ENCODE data around the gene DYSF. TPM values are rescaled to one million over a fixed set of nuclear protein-coding genes. Genes with fewer than 3 reads are reported as not detected.

Gene DYSF
- total RNA-seq, 4 donors from 2014 or later: 1.7 to 5.0 (median 2.6) TPM

DNA sequence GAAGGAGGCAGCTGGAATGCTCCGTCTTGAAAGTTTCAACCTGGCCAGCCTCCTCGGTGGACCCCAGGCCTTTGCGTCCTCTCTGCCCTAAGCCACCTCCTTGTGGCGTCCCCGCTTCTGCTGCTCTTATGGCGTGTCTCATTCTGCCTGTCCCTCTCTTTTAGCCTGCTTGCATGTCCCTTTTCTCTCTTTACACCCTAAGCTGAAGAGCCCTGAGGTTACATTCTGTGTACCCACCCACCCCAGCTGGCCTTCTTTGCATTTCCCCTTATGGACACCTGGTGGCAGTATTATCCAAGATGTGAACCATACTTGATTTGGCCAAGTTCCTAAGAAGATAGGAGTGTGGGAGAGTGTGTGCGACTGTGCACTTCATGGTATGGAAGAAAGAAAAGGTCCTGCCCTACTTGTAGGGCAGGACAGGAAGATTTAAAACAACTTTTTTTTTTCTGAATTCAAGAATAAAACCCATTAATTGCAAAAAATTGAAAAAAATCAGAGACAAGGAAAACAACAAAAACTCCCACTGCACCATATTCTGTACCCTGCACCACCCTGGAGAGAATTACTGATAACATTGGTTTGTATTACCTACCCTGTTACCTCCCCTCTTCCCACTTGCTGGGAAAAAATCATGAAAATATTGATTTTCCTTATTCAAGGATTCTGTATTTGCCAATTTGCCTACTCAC, 77.4 kb downstream of the DYSF start:
- peaks cover 14% of the 10 kb centered on the region for H3K27me3 ChIP-seq
- H3K27ac ChIP-seq: no peak overlapping the region
- DNase-seq (ENCODE audit: low spot score in 2 of 2): peak in 1 of 2 donors; percentile 27
- no peaks in the 10 kb centered on the region for H3K36me3 ChIP-seq
- H3K4me1 ChIP-seq: no peaks in the 10 kb centered on the region
- TF ChIP-seq POLR2AphosphoS5 (IDR thresholded peaks at IDR 0.05) (no peak), EP300 (IDR thresholded peaks at IDR 0.05) (no peak), POLR2A (IDR thresholded peaks at IDR 0.05) (no peak)
- TF ChIP-seq, protein P1, sequence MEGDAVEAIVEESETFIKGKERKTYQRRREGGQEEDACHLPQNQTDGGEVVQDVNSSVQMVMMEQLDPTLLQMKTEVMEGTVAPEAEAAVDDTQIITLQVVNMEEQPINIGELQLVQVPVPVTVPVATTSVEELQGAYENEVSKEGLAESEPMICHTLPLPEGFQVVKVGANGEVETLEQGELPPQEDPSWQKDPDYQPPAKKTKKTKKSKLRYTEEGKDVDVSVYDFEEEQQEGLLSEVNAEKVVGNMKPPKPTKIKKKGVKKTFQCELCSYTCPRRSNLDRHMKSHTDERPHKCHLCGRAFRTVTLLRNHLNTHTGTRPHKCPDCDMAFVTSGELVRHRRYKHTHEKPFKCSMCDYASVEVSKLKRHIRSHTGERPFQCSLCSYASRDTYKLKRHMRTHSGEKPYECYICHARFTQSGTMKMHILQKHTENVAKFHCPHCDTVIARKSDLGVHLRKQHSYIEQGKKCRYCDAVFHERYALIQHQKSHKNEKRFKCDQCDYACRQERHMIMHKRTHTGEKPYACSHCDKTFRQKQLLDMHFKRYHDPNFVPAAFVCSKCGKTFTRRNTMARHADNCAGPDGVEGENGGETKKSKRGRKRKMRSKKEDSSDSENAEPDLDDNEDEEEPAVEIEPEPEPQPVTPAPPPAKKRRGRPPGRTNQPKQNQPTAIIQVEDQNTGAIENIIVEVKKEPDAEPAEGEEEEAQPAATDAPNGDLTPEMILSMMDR (IDR thresholded peaks at IDR 0.05): peak; percentile 41 to 55
- 75% methylated on average over 7 of the region's 7 CpGs for WGBS
- no peak overlapping the region for H3K4me3 ChIP-seq
- H3K9me3 ChIP-seq: no peaks in the 10 kb centered on the region

DNA sequence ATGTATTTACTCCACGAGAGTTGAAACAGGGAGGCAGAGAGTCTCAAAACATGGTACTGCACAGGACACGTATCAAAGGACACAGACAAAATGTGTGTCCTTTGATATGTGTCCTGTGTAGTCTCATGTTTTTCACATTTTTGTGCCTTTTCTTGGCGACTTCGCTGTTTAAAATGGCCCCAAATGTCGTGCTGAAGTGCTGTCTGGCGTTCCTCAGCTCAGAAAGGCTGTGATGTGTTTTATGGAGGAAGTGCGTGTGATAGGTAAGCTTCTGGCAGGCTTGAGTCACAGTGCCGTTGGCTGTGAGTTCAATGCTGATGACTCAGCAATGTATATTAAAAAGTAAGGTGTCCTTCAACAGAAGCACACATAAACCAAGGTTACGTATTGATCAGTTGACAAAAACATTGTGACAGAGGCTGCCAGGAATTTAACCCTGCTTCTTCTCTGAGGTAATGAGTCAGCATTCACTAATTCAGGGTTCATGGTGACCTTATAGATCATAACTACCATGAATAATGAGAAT, 78.2 kb downstream of the DYSF start:
- Histone ChIP-seq H3K36me3 (no peaks in the 10 kb centered on the region), H3K4me3 (no peak overlapping the region), H3K27me3 (peaks cover 14% of the 10 kb centered on the region), H3K9me3 (no peaks in the 10 kb centered on the region), H3K4me1 (peaks cover 5% of the 10 kb centered on the region), H3K27ac (no peak overlapping the region)
- 58% methylated on average over 9 of the region's 9 CpGs for WGBS
- DNase-seq (ENCODE audit: low spot score in 2 of 2): peak in 1 of 2 donors; percentile 10
- TF ChIP-seq EP300 (IDR thresholded peaks at IDR 0.05): no peak
- TF ChIP-seq POLR2A (IDR thresholded peaks at IDR 0.05): no peak
- TF ChIP-seq POLR2AphosphoS5 (IDR thresholded peaks at IDR 0.05): no peak
- TF ChIP-seq, protein P1 (IDR thresholded peaks at IDR 0.05): no peak

DNA sequence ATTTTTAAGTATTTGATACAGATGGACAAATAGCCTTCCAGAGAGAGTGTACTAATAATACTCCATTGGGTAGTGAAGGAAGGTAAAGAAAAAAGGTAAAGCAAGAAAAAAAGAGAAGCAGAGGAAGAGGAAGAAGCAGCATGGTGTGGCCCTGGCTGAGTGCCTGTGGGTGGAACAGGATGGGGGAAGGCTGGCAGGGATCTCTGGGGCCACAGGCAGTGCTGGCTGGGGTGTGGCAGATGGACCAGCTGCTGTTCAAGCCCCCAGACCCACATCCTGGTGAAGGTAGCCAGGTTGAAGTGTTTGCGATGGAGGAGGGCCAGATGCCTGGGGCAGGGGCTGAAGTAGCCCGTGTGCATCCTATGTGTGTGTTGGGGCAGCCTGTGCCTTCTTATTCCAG, 79.0 kb downstream of the DYSF start:
- Histone ChIP-seq H3K4me3 (no peak overlapping the region), H3K36me3 (no peaks in the 10 kb centered on the region), H3K4me1 (peaks cover 9% of the 10 kb centered on the region), H3K27me3 (peaks cover 14% of the 10 kb centered on the region), H3K27ac (no peak overlapping the region), H3K9me3 (no peaks in the 10 kb centered on the region)
- WGBS: 75% methylated on average over 2 of the region's 2 CpGs
- TF ChIP-seq POLR2A (IDR thresholded peaks at IDR 0.05): no peak
- TF ChIP-seq EP300 (IDR thresholded peaks at IDR 0.05): no peak
- TF ChIP-seq, protein P1 (IDR thresholded peaks at IDR 0.05): no peak
- no peak for TF ChIP-seq POLR2AphosphoS5 (IDR thresholded peaks at IDR 0.05)
- DNase-seq (ENCODE audit: low spot score in 2 of 2): peak in 1 of 2 donors; percentile 42

DNA sequence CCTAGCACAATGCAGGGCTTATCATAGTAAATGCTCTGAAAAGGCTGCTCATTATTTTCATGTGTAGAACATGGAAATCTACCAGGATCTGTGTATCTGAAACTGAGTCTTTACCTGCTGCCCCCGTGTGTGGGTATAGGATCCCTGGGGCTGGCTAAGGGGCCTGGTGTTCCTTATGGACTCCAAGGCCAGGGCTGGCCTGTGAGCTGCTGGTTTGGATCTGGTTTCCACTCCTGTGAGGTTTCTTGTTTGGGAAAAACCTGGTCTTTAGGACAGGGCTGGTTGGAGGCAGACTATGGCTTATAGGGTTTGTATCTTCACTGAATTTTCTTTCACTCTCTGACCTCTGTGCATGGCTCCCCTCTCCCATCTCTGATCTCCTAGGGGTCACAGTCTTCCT, 80.8 kb downstream of the DYSF start:
- no peaks in the 10 kb centered on the region for H3K9me3 ChIP-seq
- no peaks in the 10 kb centered on the region for H3K36me3 ChIP-seq
- TF ChIP-seq POLR2AphosphoS5 (IDR thresholded peaks at IDR 0.05) (no peak), EP300 (IDR thresholded peaks at IDR 0.05) (no peak), POLR2A (IDR thresholded peaks at IDR 0.05) (no peak)
- TF ChIP-seq, protein P1 (IDR thresholded peaks at IDR 0.05): no peak
- H3K4me1 ChIP-seq: peaks cover 9% of the 10 kb centered on the region
- 67% methylated on average over 1 of the region's 1 CpG for WGBS
- H3K27ac ChIP-seq: no peak overlapping the region
- peak; percentile 7 to 11 for DNase-seq (ENCODE audit: low spot score in 2 of 2)
- peaks cover 6% of the 10 kb centered on the region for H3K27me3 ChIP-seq
- H3K4me3 ChIP-seq: no peak overlapping the region

DNA sequence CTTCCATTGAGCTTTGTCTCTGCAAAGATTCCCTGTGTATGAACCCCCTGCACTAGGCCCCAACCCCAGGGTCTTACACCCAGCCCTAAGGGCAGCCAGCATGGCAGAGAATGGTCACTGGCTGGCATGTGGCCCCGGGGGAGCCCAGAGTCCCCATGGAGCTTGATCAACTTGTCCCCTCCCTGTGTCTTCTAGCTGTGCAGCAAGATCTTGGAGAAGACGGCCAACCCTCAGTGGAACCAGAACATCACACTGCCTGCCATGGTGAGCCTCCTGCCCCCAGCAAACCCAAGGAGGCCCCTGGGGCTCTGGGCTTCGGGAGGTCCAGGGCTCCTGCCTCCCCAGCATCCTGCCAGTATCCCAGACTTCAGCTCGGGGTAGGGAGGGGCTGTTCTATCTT, 81.5 kb downstream of the DYSF start:
- Histone ChIP-seq H3K4me1 (peaks cover 9% of the 10 kb centered on the region), H3K4me3 (no peak overlapping the region), H3K27ac (no peak overlapping the region), H3K9me3 (no peaks in the 10 kb centered on the region), H3K27me3 (peaks cover 6% of the 10 kb centered on the region), H3K36me3 (no peaks in the 10 kb centered on the region)
- DNase-seq (ENCODE audit: low spot score in 2 of 2): peak in 1 of 2 donors; percentile 31
- TF ChIP-seq EP300 (IDR thresholded peaks at IDR 0.05) (no peak), POLR2A (IDR thresholded peaks at IDR 0.05) (no peak), POLR2AphosphoS5 (IDR thresholded peaks at IDR 0.05) (no peak)
- TF ChIP-seq, protein P1 (IDR thresholded peaks at IDR 0.05): no peak
- WGBS: 91% methylated on average over 4 of the region's 4 CpGs
